Epithelial cell of proximal tubule (primary cell): ENCODE measurements around the gene INSIG2. TPM values are rescaled to one million over a fixed set of nuclear protein-coding genes. Genes with fewer than 3 reads are reported as not detected.
"Not testable (repeated sequence)": the region's sequence is repeated elsewhere in the genome, so short reads cannot be mapped to it uniquely, and the experiment has no call there.

Experiments
- DNase-seq: peaks from one replicate; pipeline ENCODE4 v3.0.0-alpha.2; 2011; ENCODE audit warnings: low read depth
- H3K4me3 ChIP-seq: 2 replicates; pipeline ENCODE4 v1.5.1; 2011; ENCODE audit warnings: low read depth, mild to moderate bottlenecking, low read length
- CTCF ChIP-seq: conservative IDR thresholded peaks from 2 replicates; pipeline ENCODE4 v1.5.1; 2012; ENCODE audit warnings: low read depth, mild to moderate bottlenecking, low read length
- total RNA-seq: library from RNA; depleted of rRNA; stranded (reverse); fragments of >200 nt; gene quantifications from 2 replicates; pipeline ENCODE4 v1.2.3, GENCODE V29; 2015

The INSIG2 gene
- total RNA-seq, 1 donor from 2014 or later = 9.1 TPM

GRCh38 chr2:118090387-118091139 is 2.3 kb downstream of the INSIG2 start:
- H3K4me3 ChIP-seq = peak overlapping the region; percentile 86
- TF ChIP-seq CTCF = no peak
- no peak for DNase-seq

GRCh38 chr2:118091140-118091478 is 2.8 kb downstream of the INSIG2 start:
- no peak overlapping the region for H3K4me3 ChIP-seq
- no peak for TF ChIP-seq CTCF
- no peak for DNase-seq

- H3K4me3 ChIP-seq = no peak overlapping the region
- DNase-seq = no peak
- no peak for TF ChIP-seq CTCF
These were observed 3.4 kb downstream of the INSIG2 start for GRCh38 chr2:118091631-118092030.

GRCh38 chr2:118094102-118094501 is 5.8 kb downstream of the INSIG2 start:
- H3K4me3 ChIP-seq, DNase-seq: not testable (repeated sequence)

- no peak overlapping the region for H3K4me3 ChIP-seq
- no peak for DNase-seq
- no peak for TF ChIP-seq CTCF
These were observed 6.2 kb downstream of the INSIG2 start for GRCh38 chr2:118094503-118094902.

GRCh38 chr2:118095610-118096009 is 7.3 kb downstream of the INSIG2 start:
- no peak for TF ChIP-seq CTCF
- no peak for DNase-seq
- H3K4me3 ChIP-seq = no peak overlapping the region

- DNase-seq = no peak
- no peak overlapping the region for H3K4me3 ChIP-seq
- no peak for TF ChIP-seq CTCF
These were observed 9.4 kb downstream of the INSIG2 start for GRCh38 chr2:118097657-118098056.
